ENCODE measurements around the gene IMPA2.
"Not testable (repeated sequence)": the region's sequence is repeated elsewhere in the genome, so short reads cannot be mapped to it uniquely, and the experiment has no call there.

IMPA2 gene

GRCh38 chr18:12036201-12036751, 55.0 kb downstream of the IMPA2 start:
- H3K36me3 ChIP-seq (ENCODE audit: control insufficient read depth, low read length) = no peaks in the 10 kb centered on the region
- H4K20me1 ChIP-seq (ENCODE audit: control insufficient read depth, insufficient read depth, low read depth, low read length) = no peaks in the 10 kb centered on the region
- H3K9me3 ChIP-seq (ENCODE audit: control insufficient read depth, insufficient read depth, low read length) = no peaks in the 10 kb centered on the region
- H3F3A ChIP-seq (ENCODE audit: control insufficient read depth, insufficient read depth) = no peaks in the 10 kb centered on the region
- peaks cover 7% of the 10 kb centered on the region for H3K4me1 ChIP-seq (ENCODE audit: control insufficient read depth, low read length)
- H3K79me2 ChIP-seq (ENCODE audit: control insufficient read depth, low read length) = no peaks in the 10 kb centered on the region
- H3K9me2 ChIP-seq (replicated peaks; ENCODE audit: control insufficient read depth, low read length) = no peaks in the 10 kb centered on the region
- H3K27me3 ChIP-seq (ENCODE audit: control insufficient read depth, low read length) = peaks cover 6% of the 10 kb centered on the region; the same call in 1 of the 2 replicates
- no peak overlapping the region for H3K4me2 ChIP-seq (ENCODE audit: low read length)
- no peak overlapping the region for H3K4me3 ChIP-seq (ENCODE audit: low read length)
- TF ChIP-seq, protein P1, sequence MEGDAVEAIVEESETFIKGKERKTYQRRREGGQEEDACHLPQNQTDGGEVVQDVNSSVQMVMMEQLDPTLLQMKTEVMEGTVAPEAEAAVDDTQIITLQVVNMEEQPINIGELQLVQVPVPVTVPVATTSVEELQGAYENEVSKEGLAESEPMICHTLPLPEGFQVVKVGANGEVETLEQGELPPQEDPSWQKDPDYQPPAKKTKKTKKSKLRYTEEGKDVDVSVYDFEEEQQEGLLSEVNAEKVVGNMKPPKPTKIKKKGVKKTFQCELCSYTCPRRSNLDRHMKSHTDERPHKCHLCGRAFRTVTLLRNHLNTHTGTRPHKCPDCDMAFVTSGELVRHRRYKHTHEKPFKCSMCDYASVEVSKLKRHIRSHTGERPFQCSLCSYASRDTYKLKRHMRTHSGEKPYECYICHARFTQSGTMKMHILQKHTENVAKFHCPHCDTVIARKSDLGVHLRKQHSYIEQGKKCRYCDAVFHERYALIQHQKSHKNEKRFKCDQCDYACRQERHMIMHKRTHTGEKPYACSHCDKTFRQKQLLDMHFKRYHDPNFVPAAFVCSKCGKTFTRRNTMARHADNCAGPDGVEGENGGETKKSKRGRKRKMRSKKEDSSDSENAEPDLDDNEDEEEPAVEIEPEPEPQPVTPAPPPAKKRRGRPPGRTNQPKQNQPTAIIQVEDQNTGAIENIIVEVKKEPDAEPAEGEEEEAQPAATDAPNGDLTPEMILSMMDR (IDR thresholded peaks at IDR 0.05; ENCODE audit: low read depth, low read length, poor library complexity, severe bottlenecking) = no peak
- no peak for TF ChIP-seq EZH2phosphoT487 (IDR thresholded peaks at IDR 0.05; ENCODE audit: borderline replicate concordance, low read length)
- H3K27ac ChIP-seq (ENCODE audit: low read depth, low read length) = no peak overlapping the region

DNA sequence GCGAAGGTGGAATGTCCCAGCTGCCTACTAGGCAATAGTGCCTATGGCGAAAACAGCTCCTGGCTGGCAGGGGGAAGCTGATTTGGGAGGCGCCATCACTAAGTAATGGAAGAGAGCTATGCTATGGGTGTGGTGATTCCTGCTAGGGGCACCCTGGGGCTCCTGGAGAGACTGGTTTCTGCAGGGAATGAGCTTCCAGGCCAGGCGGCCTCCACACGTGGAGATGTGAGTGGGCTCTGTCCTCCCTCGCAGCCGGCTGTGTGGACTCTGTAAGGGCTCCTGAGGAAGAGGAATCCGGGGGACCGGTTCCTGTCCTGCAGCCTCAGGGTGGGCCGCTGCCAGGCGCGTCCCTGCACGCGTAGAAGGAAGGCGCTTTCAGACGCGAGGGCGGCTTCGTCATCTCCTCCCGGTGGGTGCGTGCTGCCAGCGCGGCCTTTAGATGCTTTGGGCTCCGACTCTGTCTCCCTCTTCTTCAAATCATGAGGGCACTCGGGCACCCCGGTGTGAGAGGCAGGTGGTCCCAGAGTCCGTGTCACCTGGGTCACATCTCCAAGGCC, 56.9 kb downstream of the IMPA2 start:
- Histone ChIP-seq H3K4me2 (ENCODE audit: low read length) (peak overlapping the region; percentile 96), H3K27me3 (ENCODE audit: control insufficient read depth, low read length) (peaks cover 13% of the 10 kb centered on the region; the same call in 1 of the 2 replicates), H3K4me1 (ENCODE audit: control insufficient read depth, low read length) (peaks cover 7% of the 10 kb centered on the region), H3K4me3 (ENCODE audit: low read length) (peak overlapping the region; percentile 81), H4K20me1 (ENCODE audit: control insufficient read depth, insufficient read depth, low read depth, low read length) (no peaks in the 10 kb centered on the region), H3F3A (ENCODE audit: control insufficient read depth, insufficient read depth) (no peaks in the 10 kb centered on the region), H3K79me2 (ENCODE audit: control insufficient read depth, low read length) (no peaks in the 10 kb centered on the region), H3K9me3 (ENCODE audit: control insufficient read depth, insufficient read depth, low read length) (no peaks in the 10 kb centered on the region), H3K36me3 (ENCODE audit: control insufficient read depth, low read length) (no peaks in the 10 kb centered on the region), H3K27ac (ENCODE audit: low read depth, low read length) (no peak overlapping the region), H3K9me2 (replicated peaks; ENCODE audit: control insufficient read depth, low read length) (no peaks in the 10 kb centered on the region)
- TF ChIP-seq, protein P1 (IDR thresholded peaks at IDR 0.05; ENCODE audit: low read depth, low read length, poor library complexity, severe bottlenecking) = no peak

- H3K4me2 ChIP-seq (ENCODE audit: low read length) = peak overlapping the region; percentile 96
- TF ChIP-seq, protein P1 (IDR thresholded peaks at IDR 0.05; ENCODE audit: low read depth, low read length, poor library complexity, severe bottlenecking) = peak; percentile 91
- no peak for TF ChIP-seq EZH2phosphoT487 (IDR thresholded peaks at IDR 0.05; ENCODE audit: borderline replicate concordance, low read length)
- peak overlapping the region; percentile 81 for H3K4me3 ChIP-seq (ENCODE audit: low read length)
- H3K27me3 ChIP-seq (ENCODE audit: control insufficient read depth, low read length) = peaks cover 13% of the 10 kb centered on the region; the same call in 1 of the 2 replicates
- peaks cover 7% of the 10 kb centered on the region for H3K4me1 ChIP-seq (ENCODE audit: control insufficient read depth, low read length)
- H3K36me3 ChIP-seq (ENCODE audit: control insufficient read depth, low read length) = no peaks in the 10 kb centered on the region
- no peaks in the 10 kb centered on the region for H3K9me2 ChIP-seq (replicated peaks; ENCODE audit: control insufficient read depth, low read length)
- H3K9me3 ChIP-seq (ENCODE audit: control insufficient read depth, insufficient read depth, low read length) = no peaks in the 10 kb centered on the region
- no peaks in the 10 kb centered on the region for H3K79me2 ChIP-seq (ENCODE audit: control insufficient read depth, low read length)
- H3K27ac ChIP-seq (ENCODE audit: low read depth, low read length) = no peak overlapping the region
- no peaks in the 10 kb centered on the region for H3F3A ChIP-seq (ENCODE audit: control insufficient read depth, insufficient read depth)
- no peaks in the 10 kb centered on the region for H4K20me1 ChIP-seq (ENCODE audit: control insufficient read depth, insufficient read depth, low read depth, low read length)
Measured at GRCh38 chr18:12038639-12039539, 57.6 kb downstream of the IMPA2 start.

- not testable (repeated sequence) for H3F3A ChIP-seq (ENCODE audit: control insufficient read depth, insufficient read depth); H3K4me2 ChIP-seq (ENCODE audit: low read length); H3K27ac ChIP-seq (ENCODE audit: low read depth, low read length); H3K4me1 ChIP-seq (ENCODE audit: control insufficient read depth, low read length); H3K79me2 ChIP-seq (ENCODE audit: control insufficient read depth, low read length); H3K9me2 ChIP-seq (replicated peaks; ENCODE audit: control insufficient read depth, low read length); H3K36me3 ChIP-seq (ENCODE audit: control insufficient read depth, low read length); H3K9me3 ChIP-seq (ENCODE audit: control insufficient read depth, insufficient read depth, low read length); H3K4me3 ChIP-seq (ENCODE audit: low read length); H4K20me1 ChIP-seq (ENCODE audit: control insufficient read depth, insufficient read depth, low read depth, low read length)
- H3K27me3 ChIP-seq (ENCODE audit: control insufficient read depth, low read length) = peaks cover 13% of the 10 kb centered on the region; the same call in 1 of the 2 replicates
Measured at GRCh38 chr18:12039540-12039930, 58.2 kb downstream of the IMPA2 start.

All from DOHH2 (cell line).